WERI-Rb-1 (cell line): ENCODE results near the gene INPP4B.
A peak's percentile ranks its signal among the peaks of the same experiment; 100 is the strongest.

Source experiments
- DNase-seq: peaks from one replicate; pipeline ENCODE4 v3.0.0-alpha.2; 2020
- H3K27ac ChIP-seq: fragments of 250-450 bp; sonication (Bioruptor Pico); 2 replicates; pipeline ENCODE4 v1.5.1; 2020; ENCODE audit warnings: mild to moderate bottlenecking, moderate library complexity
- H3K27me3 ChIP-seq: fragments of 250-450 bp; sonication (Bioruptor Pico); 2 replicates; pipeline ENCODE4 v1.5.1; 2021; ENCODE audit warnings: mild to moderate bottlenecking, low read depth, moderate library complexity; ENCODE audit not compliant: insufficient read depth, severe bottlenecking
- H3K36me3 ChIP-seq: fragments of 250-450 bp; sonication (Bioruptor Pico); 2 replicates; pipeline ENCODE4 v1.5.1; 2020; ENCODE audit warnings: mild to moderate bottlenecking, moderate library complexity
- H3K4me3 ChIP-seq: 2 replicates; pipeline ENCODE4 v1.5.1; 2011; ENCODE audit warnings: low read depth, mild to moderate bottlenecking, control low read depth, low read length
- H3K9me3 ChIP-seq: fragments of 250-450 bp; sonication (Bioruptor Pico); 2 replicates; pipeline ENCODE4 v1.5.1; 2021; ENCODE audit warnings: mild to moderate bottlenecking, moderate library complexity; ENCODE audit not compliant: severe bottlenecking
- CTCF ChIP-seq: IDR thresholded peaks from 2 replicates; pipeline ENCODE4 v1.5.1; 2011; ENCODE audit warnings: low read depth, mild to moderate bottlenecking, control low read depth, inconsistent platforms, low read length

Gene INPP4B

GRCh38 chr4:142846108-142846728, at the start of gene INPP4B:
Gene INPP4B (minus strand): TSS chr4:142846301.
- Histone ChIP-seq H3K36me3 (no peaks in the 10 kb centered on the region), H3K4me3 (peak within 1 kb of the TSS; percentile 74), H3K9me3 (no peaks in the 10 kb centered on the region), H3K27me3 (peaks cover 18% of the 10 kb centered on the region), H3K27ac (no peak within 1 kb of the TSS)
- 0 out of 2 replicates have a peak, but pooled peaks have one; percentile 1 for TF ChIP-seq CTCF
- DNase-seq: peak; percentile 50

- Histone ChIP-seq H3K4me3 (no peak overlapping the region), H3K27me3 (no peaks in the 10 kb centered on the region), H3K27ac (no peak overlapping the region), H3K36me3 (no peaks in the 10 kb centered on the region), H3K9me3 (no peaks in the 10 kb centered on the region)
- no peak for TF ChIP-seq CTCF
- no peak for DNase-seq
Measured at GRCh38 chr4:142893012-142893411, 46.9 kb upstream of the INPP4B start.

- Histone ChIP-seq H3K9me3 (no peaks in the 10 kb centered on the region), H3K36me3 (no peaks in the 10 kb centered on the region), H3K27ac (no peak overlapping the region), H3K27me3 (no peaks in the 10 kb centered on the region), H3K4me3 (no peak overlapping the region)
- no peak for TF ChIP-seq CTCF
- DNase-seq: no peak
Measured at GRCh38 chr4:142886566-142886965, 40.5 kb upstream of the INPP4B start.

GRCh38 chr4:142883040-142883832, 37.1 kb upstream of the INPP4B start:
- Histone ChIP-seq H3K27me3 (no peaks in the 10 kb centered on the region), H3K36me3 (no peaks in the 10 kb centered on the region), H3K4me3 (no peak overlapping the region), H3K27ac (no peak overlapping the region), H3K9me3 (no peaks in the 10 kb centered on the region)
- DNase-seq: peak; percentile 55
- TF ChIP-seq CTCF: peak; percentile 50

GRCh38 chr4:142882159-142882558, 36.1 kb upstream of the INPP4B start:
- H3K36me3 ChIP-seq: no peaks in the 10 kb centered on the region
- no peaks in the 10 kb centered on the region for H3K9me3 ChIP-seq
- no peak overlapping the region for H3K27ac ChIP-seq
- no peak overlapping the region for H3K4me3 ChIP-seq
- no peak for TF ChIP-seq CTCF
- no peaks in the 10 kb centered on the region for H3K27me3 ChIP-seq
- DNase-seq: no peak
